Stomach (tissue), 9 donors: ENCODE measurements around the gene CUL4A. TPM values are rescaled to one million over a fixed set of nuclear protein-coding genes. Genes with fewer than 3 reads are reported as not detected.

ENCODE experiments used
- DNase-seq, 2 donors: peaks; one replicate each; pipeline versions ENCODE4 v3.0.0 to v3.0.0-alpha.2; 2013 to 2019
- H3K27ac ChIP-seq, 5 donors: fragments of 200-600 bp in 4 of 5; sonication (generic) in 4 of 5; one replicate each; pipeline ENCODE4 v1.5.1; 2013 to 2019; ENCODE audit warnings: mild to moderate bottlenecking in 1 of 5, moderate library complexity in 1 of 5
- H3K27me3 ChIP-seq, 3 donors: fragments of 200-600 bp; sonication (generic); one replicate each; pipeline ENCODE4 v1.5.1; 2017 to 2019; ENCODE audit warnings: mixed run types in 1 of 3
- H3K36me3 ChIP-seq, 4 donors: fragments of 200-600 bp; sonication (generic); 1 replicate in 3 of 4; 2 replicates in 1 of 4; pipeline ENCODE4 v1.5.1; 2016 to 2019
- H3K4me1 ChIP-seq, 4 donors: fragments of 200-600 bp; sonication (generic); one replicate each; pipeline ENCODE4 v1.5.1; 2016 to 2019
- H3K4me3 ChIP-seq, 4 donors: fragments of 200-600 bp; sonication (generic) in 3 of 4; one replicate each; pipeline ENCODE4 v1.5.1; 2016 to 2019; ENCODE audit warnings: mild to moderate bottlenecking in 1 of 4
- H3K9me3 ChIP-seq, 4 donors: fragments of 200-600 bp; sonication (generic); one replicate each; pipeline ENCODE4 v1.5.1; 2016 to 2019
- EP300 ChIP-seq: sonication (generic); formaldehyde crosslinking; IDR thresholded peaks from one replicate; pipeline ENCODE4 v1.6.1; 2017; ENCODE audit warnings: antibody characterized with exemption
- POLR2A ChIP-seq, 4 donors: fragments of 450-650 bp; IDR thresholded peaks; one replicate each; pipeline ENCODE4 v1.6.1; 2016; ENCODE audit warnings: antibody characterized with exemption in 4 of 4, control low read depth in 2 of 4, mild to moderate bottlenecking in 1 of 4, moderate library complexity in 1 of 4
- POLR2AphosphoS5 ChIP-seq, 3 donors: sonication (generic); formaldehyde crosslinking; IDR thresholded peaks; one replicate each; pipeline ENCODE4 v1.6.1; 2016; ENCODE audit warnings: antibody characterized with exemption in 3 of 3
- WGBS, 5 donors: extraction: QIAGEN DNeasy Blood & Tissue Kit in 3 of 5; methylation state at CpG; one replicate each; pipeline versions ENCODE4 v1.1.5 to v1.1.7; 2013 to 2018; 5-methylcytosine and 5-hydroxymethylcytosine counted together
- intact Hi-C: fragments of 100-400 bp; cut with DNase I; formaldehyde crosslinking; loops from one replicate; pipeline ENCODE4 v1.15.1; 2023; ENCODE audit warnings: low total_unique reads
- polyA plus RNA-seq, 3 donors: library from polyadenylated mRNA; stranded (reverse); fragments of 200-250 nt; gene quantifications; one replicate each; pipeline ENCODE4 v1.2.3, GENCODE V29; 2013
- total RNA-seq, 5 donors: library from RNA; depleted of rRNA; stranded (reverse); fragments of >200 nt; gene quantifications; one replicate each; pipeline versions ENCODE4 v1.1.0 to v1.2.3, GENCODE V29; 2014 to 2016
- TF ChIP-seq, protein P1 (sequence below), 7 experiments: fragments of 450-650 bp in 4 of 7; fragments of 200-600 bp in 3 of 7; sonication (generic) in 3 of 7; IDR thresholded peaks; one replicate each; pipeline ENCODE4 v1.5.1; 2016 to 2019; ENCODE audit warnings: antibody characterized with exemption in 7 of 7, control low read depth in 2 of 7, mild to moderate bottlenecking in 1 of 7
- donor health status: healthy with polysubstance abuse.
- donor health status: Bipolar disorder and iron deficiency.
- donor health status: healthy.

CUL4A gene
- total and polyA plus RNA-seq, 8 donors = 24.4 to 153 (median 108) TPM

DNA sequence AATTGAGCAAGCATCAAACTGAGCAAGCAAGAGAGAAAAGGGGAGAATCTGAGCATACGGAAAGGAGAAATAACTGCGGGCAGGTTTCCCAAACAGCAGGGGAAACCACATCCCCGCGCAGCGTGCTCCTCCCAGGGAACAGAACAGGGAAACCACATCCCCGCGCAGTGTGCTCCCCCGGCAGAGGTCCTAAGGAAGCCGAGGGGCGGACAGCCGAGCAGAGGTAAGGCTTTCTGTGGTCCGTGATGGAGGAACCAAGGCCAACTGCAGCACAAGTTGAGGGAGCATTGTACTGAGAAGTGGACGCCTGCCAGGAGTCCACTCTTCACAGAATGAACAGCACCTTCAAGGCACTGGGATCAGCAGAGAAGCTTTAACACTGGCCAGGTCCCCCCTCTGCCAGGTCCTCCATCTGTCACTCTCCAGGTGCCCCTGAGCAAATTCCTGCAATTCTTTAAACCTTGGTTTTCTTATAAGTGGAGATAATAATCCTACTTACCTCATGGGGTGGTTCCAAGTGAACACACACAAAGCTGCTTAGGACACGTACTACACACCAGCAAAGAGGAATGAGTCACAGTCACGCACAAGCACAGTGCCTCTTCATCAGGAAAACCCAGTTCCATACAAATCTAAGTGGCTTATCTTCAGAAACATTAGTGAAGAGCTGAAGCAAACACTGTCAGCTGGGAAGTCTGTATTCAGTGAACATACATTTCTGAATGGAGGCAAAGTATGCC is 64.6 kb downstream of the CUL4A start:
- Histone ChIP-seq H3K4me3 (no peak overlapping the region), H3K9me3 (no peaks in the 10 kb centered on the region), H3K27ac (no peak overlapping the region), H3K27me3 (no peaks in the 10 kb centered on the region), H3K36me3 (peaks cover 0 to 10% (median 2%) of the 10 kb centered on the region in 4 donors), H3K4me1 (peaks cover 0 to 11% (median 4%) of the 10 kb centered on the region in 4 donors)
- WGBS, 5 donors = 60 to 80% (median 71%) methylated on average over 15 of the region's 15 CpGs
- peak in 1 of 2 donors; percentile 39 for DNase-seq
- intact Hi-C loops = loop anchor here (10.0 kb wide), 1 partner anchor 121 kb away; no protein-coding TSS in a partner anchor
- TF ChIP-seq EP300 (no peak), POLR2AphosphoS5 (IDR thresholded peaks at IDR 0.05) (no peak)
- TF ChIP-seq, protein P1, sequence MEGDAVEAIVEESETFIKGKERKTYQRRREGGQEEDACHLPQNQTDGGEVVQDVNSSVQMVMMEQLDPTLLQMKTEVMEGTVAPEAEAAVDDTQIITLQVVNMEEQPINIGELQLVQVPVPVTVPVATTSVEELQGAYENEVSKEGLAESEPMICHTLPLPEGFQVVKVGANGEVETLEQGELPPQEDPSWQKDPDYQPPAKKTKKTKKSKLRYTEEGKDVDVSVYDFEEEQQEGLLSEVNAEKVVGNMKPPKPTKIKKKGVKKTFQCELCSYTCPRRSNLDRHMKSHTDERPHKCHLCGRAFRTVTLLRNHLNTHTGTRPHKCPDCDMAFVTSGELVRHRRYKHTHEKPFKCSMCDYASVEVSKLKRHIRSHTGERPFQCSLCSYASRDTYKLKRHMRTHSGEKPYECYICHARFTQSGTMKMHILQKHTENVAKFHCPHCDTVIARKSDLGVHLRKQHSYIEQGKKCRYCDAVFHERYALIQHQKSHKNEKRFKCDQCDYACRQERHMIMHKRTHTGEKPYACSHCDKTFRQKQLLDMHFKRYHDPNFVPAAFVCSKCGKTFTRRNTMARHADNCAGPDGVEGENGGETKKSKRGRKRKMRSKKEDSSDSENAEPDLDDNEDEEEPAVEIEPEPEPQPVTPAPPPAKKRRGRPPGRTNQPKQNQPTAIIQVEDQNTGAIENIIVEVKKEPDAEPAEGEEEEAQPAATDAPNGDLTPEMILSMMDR (IDR thresholded peaks at IDR 0.05) = no peak

DNA sequence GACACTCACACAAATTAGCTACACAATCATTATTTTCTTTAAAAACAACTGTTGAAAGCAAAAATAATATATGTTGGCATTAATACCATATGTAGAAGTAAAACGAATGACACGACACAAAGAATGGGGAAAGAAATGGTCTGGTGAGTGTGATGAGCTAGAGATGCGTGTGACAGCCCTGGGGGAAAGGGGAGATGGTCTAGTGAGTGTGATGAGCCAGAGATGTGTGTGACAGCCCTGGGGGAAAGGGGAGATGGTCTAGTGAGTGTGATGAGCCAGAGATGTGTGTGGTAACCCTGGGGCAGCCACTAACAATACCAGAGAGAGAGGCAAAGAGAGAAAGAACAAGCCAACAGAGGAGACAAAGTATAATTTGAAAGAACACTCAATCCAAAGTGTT is 65.3 kb downstream of the CUL4A start:
- Histone ChIP-seq H3K27ac (no peak overlapping the region), H3K4me1 (peaks cover 0 to 11% (median 4%) of the 10 kb centered on the region in 4 donors), H3K4me3 (no peak overlapping the region), H3K36me3 (peaks cover 0 to 6% (median 2%) of the 10 kb centered on the region in 4 donors), H3K27me3 (no peaks in the 10 kb centered on the region), H3K9me3 (no peaks in the 10 kb centered on the region)
- no peak for DNase-seq
- intact Hi-C loops = loop anchor here (10.0 kb wide), 1 partner anchor 120 kb away; no protein-coding TSS in a partner anchor
- WGBS, 5 donors = 81 to 91% (median 86%) methylated on average over 3 of the region's 3 CpGs
- TF ChIP-seq POLR2AphosphoS5 (IDR thresholded peaks at IDR 0.05) (no peak), POLR2A (IDR thresholded peaks at IDR 0.05) (no peak), EP300 (no peak)
- TF ChIP-seq, protein P1 (IDR thresholded peaks at IDR 0.05) = no peak

DNA sequence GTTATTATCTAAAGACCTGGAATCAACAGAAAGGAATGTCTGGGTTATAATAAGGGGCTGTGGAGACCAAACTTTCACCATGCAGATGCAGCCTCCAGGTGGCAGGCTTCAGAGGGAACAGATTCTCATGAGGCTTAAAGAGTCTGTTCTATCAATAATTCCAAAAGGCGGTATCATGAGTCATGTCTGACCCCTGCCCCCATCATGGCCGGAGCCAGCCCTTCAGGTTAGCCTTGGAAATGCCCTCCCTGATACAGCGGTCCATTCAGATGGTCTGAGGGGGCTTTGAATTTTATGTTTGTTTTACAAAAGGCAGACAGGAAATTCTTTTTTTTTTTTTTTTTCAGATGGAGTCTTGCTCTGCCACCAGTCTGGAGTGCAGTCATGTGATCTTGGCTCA is 66.0 kb downstream of the CUL4A start:
- Histone ChIP-seq H3K27me3 (no peaks in the 10 kb centered on the region), H3K27ac (no peak overlapping the region), H3K4me3 (no peak overlapping the region), H3K9me3 (no peaks in the 10 kb centered on the region), H3K4me1 (peaks cover 0 to 11% (median 4%) of the 10 kb centered on the region in 4 donors), H3K36me3 (peaks cover 0 to 6% (median 2%) of the 10 kb centered on the region in 4 donors)
- intact Hi-C loops = loop anchor here (10.0 kb wide), 1 partner anchor 119 kb away; no protein-coding TSS in a partner anchor
- 1 to 7% (median 4%) methylated on average over 3 of the region's 3 CpGs for WGBS, 5 donors
- DNase-seq = peak; percentile 50 to 79
- TF ChIP-seq EP300 (no peak), POLR2A (IDR thresholded peaks at IDR 0.05) (no peak), POLR2AphosphoS5 (IDR thresholded peaks at IDR 0.05) (peak in 1 of 3 donors; percentile 42)
- TF ChIP-seq, protein P1 (IDR thresholded peaks at IDR 0.05) = peak in 4 of 7 experiments; percentile 36 to 58 (median 42)

DNA sequence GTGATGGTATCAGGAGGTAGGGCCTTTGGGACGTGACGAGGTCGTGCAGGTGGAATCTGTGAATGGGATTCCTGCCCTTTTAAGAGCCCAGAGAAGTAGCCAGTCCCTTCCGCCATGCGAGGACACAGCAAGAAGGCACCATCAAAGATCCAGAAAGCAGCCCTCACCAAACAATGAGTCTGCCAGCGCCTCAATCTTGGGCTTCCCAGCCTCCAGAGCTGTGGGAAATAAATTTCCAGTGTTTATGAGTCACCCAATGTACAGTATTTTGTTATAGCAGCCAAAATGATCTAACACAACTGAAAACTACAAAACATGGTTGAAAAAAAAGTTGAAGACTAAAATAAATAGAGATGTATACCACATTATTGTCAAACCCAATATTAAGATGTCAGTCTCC is 70.7 kb downstream of the CUL4A start:
- no peaks in the 10 kb centered on the region for H3K9me3 ChIP-seq
- DNase-seq = no peak
- no peak overlapping the region for H3K4me3 ChIP-seq
- no peak for TF ChIP-seq POLR2AphosphoS5 (IDR thresholded peaks at IDR 0.05)
- TF ChIP-seq POLR2A (IDR thresholded peaks at IDR 0.05) = no peak
- TF ChIP-seq, protein P1 (IDR thresholded peaks at IDR 0.05) = no peak
- TF ChIP-seq EP300 = no peak
- H3K27me3 ChIP-seq = no peaks in the 10 kb centered on the region
- H3K27ac ChIP-seq = no peak overlapping the region
- 85 to 92% (median 89%) methylated on average over 6 of the region's 6 CpGs for WGBS, 5 donors
- no peaks in the 10 kb centered on the region for H3K36me3 ChIP-seq
- H3K4me1 ChIP-seq = peaks cover 0 to 9% (median 3%) of the 10 kb centered on the region in 4 donors
- intact Hi-C loops = no loop called here
